KOPT-K1 (cell line): ENCODE measurements around the gene COL4A2.

Experiments used
- H3K27ac ChIP-seq: fragments of 200-600 bp; sonication (generic); 2 replicates; pipeline ENCODE4 v1.5.1; 2016; ENCODE audit warnings: antibody characterized with exemption, mild to moderate bottlenecking, low read depth, low read length; ENCODE audit not compliant: poor library complexity, severe bottlenecking
- H3K36me3 ChIP-seq: fragments of 200-600 bp; sonication (generic); 2 replicates; pipeline ENCODE4 v1.5.1; 2017; ENCODE audit warnings: antibody characterized with exemption, mild to moderate bottlenecking, low read length, moderate library complexity; ENCODE audit not compliant: insufficient read depth
- H3K9me3 ChIP-seq: fragments of 200-600 bp; sonication (generic); 2 replicates; pipeline ENCODE4 v1.5.1; 2017; ENCODE audit warnings: antibody characterized with exemption, low read length, mild to moderate bottlenecking; ENCODE audit not compliant: insufficient read depth, poor library complexity, severe bottlenecking

COL4A2 gene

GRCh38 chr13:110440946-110441731 lies 134.1 kb downstream of the COL4A2 start:
- Histone ChIP-seq H3K36me3 (no peaks in the 10 kb centered on the region), H3K9me3 (no peaks in the 10 kb centered on the region), H3K27ac (no peak overlapping the region)

DNA sequence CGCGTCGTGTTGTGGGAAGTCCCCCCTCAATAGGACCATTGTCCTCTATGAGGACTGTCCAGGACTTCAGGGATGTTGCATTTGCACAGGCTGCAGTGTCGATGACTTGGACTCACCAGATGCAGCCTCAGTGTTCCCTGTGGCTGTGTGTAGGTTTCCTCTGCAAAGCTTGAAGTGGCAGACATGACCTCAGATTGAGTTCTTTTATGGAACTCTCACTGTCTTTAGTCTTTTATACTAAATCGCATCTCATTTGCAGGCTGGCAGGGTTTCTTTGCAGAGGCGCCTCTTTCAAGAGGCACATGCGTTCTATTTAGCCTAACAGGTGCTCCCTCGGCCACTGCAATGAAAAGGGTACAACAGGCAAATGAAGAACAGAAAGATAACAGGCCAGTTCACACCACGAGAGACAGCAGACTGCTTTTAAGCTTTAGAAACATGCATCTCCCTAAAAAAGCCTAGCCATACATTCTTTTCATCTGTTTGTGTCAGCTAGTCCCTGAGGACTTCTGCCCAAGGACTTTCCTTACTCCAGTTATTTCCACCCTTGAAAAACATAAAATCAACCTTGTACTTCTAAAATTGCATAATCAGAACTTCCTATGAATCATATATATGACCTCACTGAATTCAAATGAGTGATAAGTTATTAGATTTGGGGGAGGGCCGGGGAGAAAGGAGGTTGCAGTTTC lies 136.0 kb downstream of the COL4A2 start:
- Histone ChIP-seq H3K9me3 (no peaks in the 10 kb centered on the region), H3K36me3 (no peaks in the 10 kb centered on the region), H3K27ac (no peak overlapping the region)

DNA sequence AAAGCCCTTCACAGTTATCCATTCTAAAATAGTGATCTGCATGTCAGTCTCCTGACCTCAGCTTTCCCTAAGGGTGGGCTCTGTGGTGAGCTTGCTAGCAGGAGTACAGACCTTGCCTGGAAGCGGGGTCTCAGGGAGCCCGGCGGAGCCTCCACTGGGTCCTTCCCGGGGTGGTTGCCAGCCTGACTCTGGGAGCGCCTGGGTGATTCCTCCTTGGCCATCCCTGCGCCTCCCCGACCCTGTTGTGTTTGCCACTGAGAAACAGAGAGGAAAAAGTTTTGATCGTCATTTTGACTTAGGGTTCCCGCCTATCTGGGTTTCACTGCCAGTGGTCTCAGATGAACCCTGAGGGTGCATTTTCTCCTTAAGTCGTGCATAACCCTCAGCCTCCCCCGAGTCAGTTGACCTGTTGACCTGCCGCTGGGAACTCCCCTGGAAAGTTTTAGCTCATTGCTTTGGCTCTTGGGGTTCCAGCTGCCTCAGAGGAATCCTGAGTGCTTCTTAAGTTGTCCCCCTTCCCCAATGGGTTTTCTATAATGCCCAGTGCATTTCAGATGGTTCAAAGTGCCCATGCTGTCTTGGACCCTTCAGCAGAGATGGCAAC lies 136.6 kb downstream of the COL4A2 start:
- Histone ChIP-seq H3K36me3 (no peaks in the 10 kb centered on the region), H3K9me3 (no peaks in the 10 kb centered on the region), H3K27ac (no peak overlapping the region)

- no peak overlapping the region for H3K27ac ChIP-seq
- H3K36me3 ChIP-seq = no peaks in the 10 kb centered on the region
- H3K9me3 ChIP-seq = no peaks in the 10 kb centered on the region
These were observed 137.2 kb downstream of the COL4A2 start for GRCh38 chr13:110444226-110444653.

- no peaks in the 10 kb centered on the region for H3K9me3 ChIP-seq
- no peaks in the 10 kb centered on the region for H3K36me3 ChIP-seq
These were observed 138.1 kb downstream of the COL4A2 start for GRCh38 chr13:110445183-110445582.

DNA sequence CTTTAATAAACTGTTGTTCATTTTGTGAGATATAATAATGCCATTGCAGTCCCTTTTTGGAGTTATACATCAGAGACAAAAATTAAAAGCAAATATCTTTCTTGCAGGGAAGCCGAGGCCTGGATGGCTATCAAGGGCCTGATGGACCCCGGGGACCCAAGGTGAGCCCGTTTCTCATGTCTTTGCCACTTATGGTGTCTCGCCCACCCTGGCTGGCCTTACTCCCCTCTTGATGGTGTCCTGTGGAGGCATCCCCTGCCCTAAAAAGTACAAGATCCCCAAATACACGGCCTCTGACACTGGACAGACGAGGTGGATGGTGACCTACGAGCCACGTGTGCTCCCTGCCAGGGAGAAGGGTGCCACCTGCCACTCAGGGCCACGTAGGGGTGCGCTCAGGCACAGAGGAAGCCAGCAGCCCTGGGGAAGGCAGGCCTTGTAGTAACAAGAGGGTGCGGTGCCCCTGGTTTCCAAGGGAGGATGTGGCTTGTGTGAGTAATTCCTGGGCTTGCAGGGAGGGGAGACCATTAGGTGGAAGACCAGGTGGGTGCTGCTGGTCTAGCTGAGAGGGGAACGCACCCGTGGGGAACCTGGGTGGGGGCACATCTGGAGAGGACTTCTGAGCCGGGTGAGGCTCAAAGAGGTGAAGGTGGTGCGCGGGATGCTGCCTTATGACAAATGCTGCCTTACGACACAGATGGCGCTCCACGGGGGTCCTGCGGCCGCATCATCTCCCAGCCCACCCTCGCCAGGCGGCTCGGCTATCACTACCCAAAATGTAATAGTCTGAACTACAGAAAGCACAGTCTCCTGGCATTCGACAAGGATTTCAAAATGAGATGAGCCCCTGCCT lies 138.9 kb downstream of the COL4A2 start:
- no peak overlapping the region for H3K27ac ChIP-seq
- no peaks in the 10 kb centered on the region for H3K9me3 ChIP-seq
- no peaks in the 10 kb centered on the region for H3K36me3 ChIP-seq

More at GRCh38 chr13:110445183-110445582, 138.1 kb downstream of the COL4A2 start:
- no peak overlapping the region for H3K27ac ChIP-seq

DNA sequence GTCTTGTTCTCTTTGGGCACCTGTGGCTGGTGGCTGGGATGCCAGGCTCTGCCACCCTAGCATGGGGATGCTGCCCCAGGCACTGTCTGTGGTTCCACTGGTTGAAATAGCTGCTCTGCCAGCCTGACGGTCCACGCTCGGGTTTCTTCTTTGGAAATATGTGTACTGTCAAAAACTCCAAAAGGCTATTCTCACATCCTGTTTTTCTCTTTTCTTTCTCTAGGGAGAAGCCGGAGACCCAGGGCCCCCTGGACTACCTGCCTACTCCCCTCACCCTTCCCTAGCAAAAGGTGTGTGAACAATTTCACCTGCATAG lies 139.4 kb downstream of the COL4A2 start:
- H3K27ac ChIP-seq = no peak overlapping the region
- H3K9me3 ChIP-seq = no peaks in the 10 kb centered on the region
- H3K36me3 ChIP-seq = no peaks in the 10 kb centered on the region

GRCh38 chr13:110447058-110447511 lies 140.0 kb downstream of the COL4A2 start:
- H3K36me3 ChIP-seq = no peaks in the 10 kb centered on the region
- H3K27ac ChIP-seq = no peak overlapping the region
- no peaks in the 10 kb centered on the region for H3K9me3 ChIP-seq

GRCh38 chr13:110447801-110448200 lies 140.7 kb downstream of the COL4A2 start:
- Histone ChIP-seq H3K36me3 (no peaks in the 10 kb centered on the region), H3K9me3 (no peaks in the 10 kb centered on the region), H3K27ac (no peak overlapping the region)

- no peak overlapping the region for H3K27ac ChIP-seq
- no peaks in the 10 kb centered on the region for H3K36me3 ChIP-seq
- no peaks in the 10 kb centered on the region for H3K9me3 ChIP-seq
These were observed 141.1 kb downstream of the COL4A2 start for GRCh38 chr13:110448230-110448629.

- Histone ChIP-seq H3K27ac (no peak overlapping the region), H3K36me3 (no peaks in the 10 kb centered on the region), H3K9me3 (no peaks in the 10 kb centered on the region)
These were observed 141.6 kb downstream of the COL4A2 start for GRCh38 chr13:110448677-110449076.

GRCh38 chr13:110449219-110450015 lies 142.3 kb downstream of the COL4A2 start:
- H3K9me3 ChIP-seq = no peaks in the 10 kb centered on the region
- H3K36me3 ChIP-seq = no peaks in the 10 kb centered on the region
- no peak overlapping the region for H3K27ac ChIP-seq

DNA sequence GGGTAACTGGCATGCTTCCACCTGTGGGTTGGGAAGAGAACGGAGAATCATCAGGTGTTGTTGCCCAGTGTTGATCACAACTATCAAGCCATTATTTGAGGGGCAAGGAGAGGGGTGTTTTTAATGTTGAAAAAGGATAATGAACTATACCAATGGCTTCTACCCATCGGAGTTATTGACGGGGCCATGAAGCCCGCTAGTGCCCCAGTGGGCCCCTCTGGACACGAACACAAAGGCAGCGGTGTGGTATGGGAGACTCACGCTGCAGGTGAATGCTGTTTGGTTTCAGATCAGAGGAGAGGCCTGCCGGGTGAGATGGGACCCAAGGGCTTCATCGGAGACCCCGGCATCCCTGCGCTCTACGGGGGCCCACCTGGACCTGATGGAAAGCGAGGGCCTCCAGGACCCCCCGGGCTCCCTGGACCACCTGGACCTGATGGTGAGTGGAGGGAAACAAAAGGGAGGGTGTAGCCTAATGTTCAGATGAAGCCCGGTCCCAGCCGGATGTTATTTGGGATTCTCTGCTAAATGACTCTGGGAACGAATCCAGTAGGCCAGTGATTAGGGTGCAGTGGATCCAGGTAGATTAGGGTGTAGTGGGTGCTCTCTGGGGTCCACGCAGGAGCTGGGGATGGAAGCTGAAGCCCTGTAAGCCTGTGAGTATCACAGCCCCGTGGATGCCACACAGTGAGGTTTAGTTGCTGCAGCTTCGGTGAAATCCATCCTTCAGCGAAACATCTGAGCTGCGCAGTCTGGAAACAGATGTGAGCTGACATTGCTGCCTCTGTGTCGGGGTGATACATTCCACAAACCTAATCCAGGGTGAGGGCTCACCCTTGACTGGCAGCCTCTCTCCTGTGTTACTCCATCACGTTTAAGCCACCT lies 143.2 kb downstream of the COL4A2 start:
- no peak overlapping the region for H3K27ac ChIP-seq
- no peaks in the 10 kb centered on the region for H3K36me3 ChIP-seq
- no peaks in the 10 kb centered on the region for H3K9me3 ChIP-seq
